GM23338 (cell line): ENCODE data around the gene PCDHGA10.
A peak's percentile ranks its signal among the peaks of the same experiment; 100 is the strongest.
"Not testable (repeated sequence)": the region's sequence is repeated elsewhere in the genome, so short reads cannot be mapped to it uniquely, and the experiment has no call there.

Experiments used
- CTCF ChIP-seq, 2 experiments: fragments of 200-600 bp in 1 of 2; sonication (generic) in 1 of 2; conservative IDR thresholded peaks; 2 replicates each; pipeline versions ENCODE4 v1.5.1 to v1.6.1; 2016 to 2017; ENCODE audit warnings: antibody characterized with exemption in 2 of 2, low read depth in 2 of 2, mild to moderate bottlenecking in 2 of 2, moderate library complexity in 1 of 2
- REST ChIP-seq: IDR thresholded peaks from one replicate; pipeline ENCODE4 v1.6.1; 2018; ENCODE audit warnings: antibody characterized with exemption; ENCODE audit not compliant: unreplicated experiment

- peak; percentile 50 to 51 for TF ChIP-seq CTCF (conservative IDR thresholded peaks at IDR 0.05; ENCODE audit: low read depth in 2 of 2)
- TF ChIP-seq REST, result not testable (repeated sequence)
Observed at GRCh38 chr5:141375444-141376155, 37.2 kb upstream of the PCDHGA10 start.
